Measurements from ENCODE around the gene UNC5A.

The UNC5A gene

GRCh38 chr5:176837707-176838115 lies 27.4 kb downstream of the UNC5A start:
- DNase-seq (ENCODE audit: insufficient read length, low spot score), result peak; percentile 76
- FAIRE-seq, result no peak

DNA sequence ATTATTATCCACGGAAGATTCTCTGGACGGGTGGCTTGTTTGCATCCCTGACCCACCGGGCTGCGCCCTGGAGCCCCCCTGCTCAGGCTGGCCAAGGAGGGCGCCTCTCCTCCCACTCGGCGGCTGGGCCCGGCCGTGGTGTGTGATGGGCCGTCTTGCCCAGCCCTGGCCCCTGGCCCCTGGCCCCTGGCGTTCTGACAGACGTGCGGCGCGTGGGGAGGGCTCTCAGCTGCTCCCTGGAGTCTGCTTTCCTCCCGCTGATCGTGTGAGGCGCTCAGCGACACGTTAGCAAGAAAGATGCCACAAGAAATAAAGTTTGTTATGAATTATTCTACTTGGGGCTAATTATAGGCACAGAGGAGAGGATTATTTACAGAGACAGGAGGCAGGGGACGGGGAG lies 33.3 kb downstream of the UNC5A start:
- DNase-seq (ENCODE audit: insufficient read length, low spot score) (no peak), FAIRE-seq (no peak)

DNA sequence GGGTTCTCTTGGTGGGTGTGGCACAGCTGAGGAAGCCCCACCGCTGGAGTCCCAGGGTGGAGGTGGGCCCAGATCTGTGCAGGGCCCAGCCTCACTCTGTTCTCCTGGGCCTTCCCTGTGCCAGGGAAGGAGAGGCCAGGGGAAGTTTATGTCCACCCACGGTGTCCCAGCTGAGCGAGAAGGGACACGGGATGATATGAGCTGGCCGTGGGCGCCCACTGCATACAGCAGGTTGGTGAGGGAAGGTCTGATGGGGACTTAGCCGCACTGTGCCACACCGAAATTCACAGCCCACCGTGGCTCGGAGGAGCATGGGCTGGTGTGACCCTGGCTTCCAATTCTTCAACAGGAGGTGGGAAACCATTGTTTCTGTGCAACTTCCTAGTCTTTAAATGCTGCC lies 33.9 kb downstream of the UNC5A start:
- no peak for DNase-seq (ENCODE audit: insufficient read length, low spot score)
- no peak for FAIRE-seq

- peak; percentile 40 for FAIRE-seq
These were observed 34.5 kb downstream of the UNC5A start for GRCh38 chr5:176844706-176845391.

GRCh38 chr5:176845392-176845713 lies 35.0 kb downstream of the UNC5A start:
- FAIRE-seq (no peak), DNase-seq (ENCODE audit: insufficient read length, low spot score) (peak; percentile 18)

More at GRCh38 chr5:176844706-176845391, 34.5 kb downstream of the UNC5A start:
- peak; percentile 45 for DNase-seq (ENCODE audit: insufficient read length, low spot score)

- no peak for FAIRE-seq
- DNase-seq (ENCODE audit: insufficient read length, low spot score), result no peak
These were observed 36.2 kb downstream of the UNC5A start for GRCh38 chr5:176846335-176847140.

GRCh38 chr5:176847148-176847547 lies 36.8 kb downstream of the UNC5A start:
- no peak for DNase-seq (ENCODE audit: insufficient read length, low spot score)
- FAIRE-seq, result no peak

DNA sequence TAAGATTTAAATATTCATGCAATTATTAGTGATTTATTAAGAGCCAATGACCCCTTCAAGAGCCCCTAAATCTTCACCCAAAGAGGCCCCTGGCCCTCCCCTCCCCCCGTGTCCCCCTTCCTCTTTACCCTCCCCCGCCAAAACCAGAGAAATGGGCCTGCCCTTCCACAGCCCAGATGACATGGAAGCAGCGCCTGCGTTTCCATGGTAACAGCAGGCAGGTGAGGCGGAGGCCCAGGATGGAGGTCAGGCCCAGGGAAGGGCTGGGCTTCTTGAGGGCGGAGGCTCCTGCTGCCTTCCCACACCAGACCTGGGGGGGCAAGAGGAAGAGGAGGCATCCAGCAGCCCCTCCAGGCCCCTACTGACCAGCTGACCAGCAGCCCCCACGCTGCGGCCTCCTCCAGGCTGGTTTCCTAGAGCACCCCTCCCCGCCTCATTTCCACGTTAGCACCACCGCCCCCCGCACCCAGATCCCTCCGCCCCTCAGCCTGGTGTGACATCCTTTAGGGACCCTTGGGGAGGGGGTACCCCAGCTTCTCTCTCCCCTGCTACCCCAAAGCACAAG lies 37.4 kb downstream of the UNC5A start:
- DNase-seq (ENCODE audit: insufficient read length, low spot score), result no peak
- FAIRE-seq, result no peak

GRCh38 chr5:176848651-176849050 lies 38.3 kb downstream of the UNC5A start:
- FAIRE-seq, result no peak
- DNase-seq (ENCODE audit: insufficient read length, low spot score), result no peak

- FAIRE-seq (no peak), DNase-seq (ENCODE audit: insufficient read length, low spot score) (no peak)
These were observed 39.4 kb downstream of the UNC5A start for GRCh38 chr5:176849611-176850227.

- DNase-seq (ENCODE audit: insufficient read length, low spot score) (no peak), FAIRE-seq (no peak)
These were observed 40.2 kb downstream of the UNC5A start for GRCh38 chr5:176850371-176851245.

DNA sequence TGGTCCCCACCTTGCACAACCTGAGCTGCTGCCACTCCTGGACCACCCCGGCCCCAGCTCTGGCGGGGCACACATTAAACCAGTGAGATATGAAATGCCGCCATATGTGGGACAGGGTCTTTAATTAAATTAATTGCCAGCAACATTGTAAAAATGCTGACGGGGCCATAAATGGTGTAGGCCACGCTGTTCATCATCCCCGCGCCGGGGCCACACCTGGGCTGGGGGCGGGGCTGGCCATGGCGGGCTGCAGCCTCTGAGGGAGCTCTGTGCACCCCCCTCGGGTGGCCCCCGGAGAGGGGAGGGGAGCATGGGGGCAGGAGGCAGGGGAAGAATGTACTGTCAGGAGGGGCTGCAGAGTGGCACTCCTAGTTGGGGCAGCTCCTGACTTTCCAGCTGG lies 41.0 kb downstream of the UNC5A start:
- DNase-seq (ENCODE audit: insufficient read length, low spot score), result no peak
- no peak for FAIRE-seq

GRCh38 chr5:176851871-176852658 lies 41.7 kb downstream of the UNC5A start:
- FAIRE-seq, result no peak
- DNase-seq (ENCODE audit: insufficient read length, low spot score), result no peak

- DNase-seq (ENCODE audit: insufficient read length, low spot score) (no peak), FAIRE-seq (no peak)
These were observed 42.9 kb downstream of the UNC5A start for GRCh38 chr5:176853151-176853778.

DNA sequence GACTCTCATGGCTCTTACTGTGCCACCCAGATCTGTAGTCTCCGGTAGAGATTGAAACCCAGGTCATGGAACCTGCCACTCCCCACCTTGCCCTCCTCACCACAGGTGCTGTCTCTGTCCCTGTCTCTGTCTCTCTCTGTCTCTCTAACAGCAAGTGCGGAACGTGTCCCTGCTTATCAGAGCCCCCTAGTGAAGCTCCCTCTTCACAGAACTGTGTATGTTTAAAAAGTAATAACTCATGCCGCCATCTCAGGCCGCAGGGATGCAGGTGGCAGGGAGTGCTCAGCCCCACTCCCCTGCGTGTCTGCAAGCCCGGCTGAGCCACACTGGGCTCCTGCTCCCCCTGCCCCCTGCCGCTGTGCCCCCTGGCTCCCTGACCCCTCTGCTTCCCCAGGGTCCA lies 43.8 kb downstream of the UNC5A start:
- no peak for FAIRE-seq
- no peak for DNase-seq (ENCODE audit: insufficient read length, low spot score)

DNA sequence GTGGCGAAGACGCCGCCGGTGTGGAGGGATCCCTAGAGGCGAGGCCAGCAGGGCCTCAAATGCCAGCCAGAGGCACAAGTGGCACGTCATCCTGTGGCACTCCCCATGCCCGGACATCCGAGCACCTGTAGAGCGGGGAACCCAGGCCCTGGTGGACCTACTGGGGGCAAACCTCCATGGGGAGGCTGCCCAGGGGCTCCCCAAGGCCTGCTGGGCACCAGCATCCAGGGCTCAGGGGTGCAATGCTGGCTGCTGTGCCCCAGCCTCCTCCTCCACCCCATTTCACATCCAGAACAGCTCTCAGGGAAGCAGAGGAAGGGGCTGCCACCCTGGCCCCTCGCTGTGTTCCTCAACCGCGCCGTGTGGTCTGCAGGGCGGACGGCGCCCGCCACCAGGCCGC lies 45.2 kb downstream of the UNC5A start:
- no peak for DNase-seq (ENCODE audit: insufficient read length, low spot score)
- FAIRE-seq, result no peak

DNA sequence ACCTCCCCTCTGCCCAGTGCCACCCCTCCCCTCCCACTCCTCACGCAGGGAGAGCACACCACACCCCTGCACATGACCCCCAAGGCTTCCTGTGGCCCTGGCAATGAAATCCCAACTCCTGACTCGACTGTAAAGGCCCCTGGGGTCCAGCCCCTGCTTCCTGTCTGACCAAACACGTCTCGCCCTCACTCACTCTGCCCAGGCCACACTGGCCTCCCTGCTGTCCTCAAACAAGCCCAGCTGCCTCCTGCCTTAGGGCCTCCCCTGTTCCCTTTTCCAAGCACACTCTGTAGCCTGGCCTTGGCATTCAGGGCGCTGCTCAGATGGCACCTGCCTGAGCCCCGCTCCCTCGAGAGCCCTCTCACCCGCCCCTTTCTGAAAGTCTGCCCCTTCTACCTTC lies 46.4 kb downstream of the UNC5A start:
- DNase-seq (ENCODE audit: insufficient read length, low spot score) (no peak), FAIRE-seq (no peak)

- DNase-seq (ENCODE audit: insufficient read length, low spot score) (no peak), FAIRE-seq (no peak)
These were observed 47.0 kb downstream of the UNC5A start for GRCh38 chr5:176857216-176857893.

DNA sequence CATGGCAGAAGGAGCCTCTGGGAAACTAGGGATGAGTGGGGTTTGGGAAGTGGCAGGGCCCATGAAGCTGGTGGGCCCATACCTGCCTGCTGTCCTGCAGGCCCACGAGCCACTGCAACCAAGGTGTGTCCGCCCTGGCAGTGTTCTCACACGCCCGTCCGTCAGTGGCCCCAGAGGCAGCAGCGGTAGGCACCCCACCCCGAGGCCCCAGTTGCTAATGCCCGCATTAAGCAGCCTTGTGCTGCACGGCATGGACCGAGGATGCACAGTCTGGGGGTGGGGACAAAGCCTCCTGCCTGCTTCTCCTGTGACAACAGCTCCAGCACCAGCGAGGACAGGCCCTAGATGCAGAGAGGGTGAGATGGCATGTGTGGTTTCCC lies 47.5 kb downstream of the UNC5A start:
- DNase-seq (ENCODE audit: insufficient read length, low spot score) (no peak), FAIRE-seq (no peak)

Measured in HTR-8/SVneo (cell line).